K562 (cell line): ENCODE data around the gene SLX4IP. TPM values are rescaled to one million over a fixed set of nuclear protein-coding genes. Genes with fewer than 3 reads are reported as not detected.
A peak's percentile ranks its signal among the peaks of the same experiment; 100 is the strongest.

Experiments used
- ATAC-seq: fragments of 200-7000 bp; cut with Tn5 transposase; 3 replicates; pipeline ENCODE4 v1.9.1; 2020; ENCODE audit warnings: moderate library complexity
- BruUV-seq: library from RNA; stranded (reverse); fragments of 400-500 nt; replicated peaks from 2 replicates; lab custom pipeline; 2021; lab: Mats Ljungman, UMichigan
- CTCF ChIA-PET: fragments of 300-600 bp; formaldehyde crosslinking; extraction: SDS; loops from one replicate; lab custom pipeline; 2021; ENCODE audit warnings: low intra/inter-chr PET ratio; lab: Yijun Ruan, JAX
- POLR2A ChIA-PET: fragments of 300-600, 350-650 bp; sonication (Branson Sonifier 250); formaldehyde crosslinking; extraction: SDS; loops from one replicate; lab custom pipeline; 2021; ENCODE audit warnings: antibody characterized with exemption, inconsistent platforms; lab: Yijun Ruan, JAX
- DNase-seq, 4 experiments: peaks; one replicate each; pipeline versions ENCODE4 v3.0.0 to v3.0.0-alpha.2; 2011 to 2018; ENCODE audit warnings: low spot score in 3 of 4, mixed read lengths in 3 of 4; ENCODE audit errors: extremely low read depth in 1 of 4
- FAIRE-seq: peaks from 2 replicates; lab custom pipeline; 2011; peaks lifted over from hg19 to GRCh38; lab: Jason Lieb, UNC
- H2AFZ ChIP-seq: 2 replicates; pipeline ENCODE4 v1.6.0; 2011; ENCODE audit warnings: low read depth, low read length, control low read depth, inconsistent platforms
- H3K27ac ChIP-seq: fragments of 200-600 bp; 3 replicates; pipeline ENCODE4 v1.8.0; 2011; ENCODE audit warnings: low read depth, mild to moderate bottlenecking, control low read depth, inconsistent platforms, low read length, moderate library complexity, mixed read lengths; ENCODE audit errors: extremely low read depth
- H3K27me3 ChIP-seq, 2 experiments: fragments of 300-600 bp in 1 of 2; 2 replicates in 1 of 2; 3 replicates in 1 of 2; pipeline versions ENCODE4 v1.6.0 to v1.8.0; 2011; ENCODE audit warnings: inconsistent platforms in 2 of 2, low read length in 2 of 2, mild to moderate bottlenecking in 1 of 2, mixed read lengths in 1 of 2, moderate library complexity in 1 of 2; ENCODE audit not compliant: control insufficient read depth in 2 of 2, insufficient read depth in 2 of 2
- H3K36me3 ChIP-seq: fragments of 300-600 bp; 3 replicates; pipeline ENCODE4 v1.8.0; 2011; ENCODE audit warnings: mild to moderate bottlenecking, low read length, inconsistent platforms; ENCODE audit not compliant: control insufficient read depth, insufficient read depth
- H3K4me1 ChIP-seq, 2 experiments: fragments of 200-600 bp in 1 of 2; replicated peaks in 1 of 2; 2 replicates in 1 of 2; 3 replicates in 1 of 2; pipeline versions ENCODE4 v1.5.1 to v1.8.0; 2011; ENCODE audit warnings: inconsistent platforms in 2 of 2, low read length in 2 of 2, mild to moderate bottlenecking in 1 of 2, mixed read lengths in 1 of 2, moderate library complexity in 1 of 2; ENCODE audit not compliant: control insufficient read depth in 2 of 2, insufficient read depth in 2 of 2
- H3K4me2 ChIP-seq: 2 replicates; pipeline ENCODE4 v1.6.1; 2011; ENCODE audit warnings: low read length, control low read depth, inconsistent platforms, mixed read lengths; ENCODE audit not compliant: insufficient read depth
- H3K4me3 ChIP-seq: fragments of 200-600 bp; sonication (generic), shearing (Covaris generic); 2 replicates; pipeline ENCODE4 v1.5.1; 2016; ENCODE audit warnings: control low read depth, inconsistent platforms
- H3K79me2 ChIP-seq: fragments of 200-600 bp; 3 replicates; pipeline ENCODE4 v1.8.0; 2011; ENCODE audit warnings: low read length, inconsistent platforms; ENCODE audit not compliant: control insufficient read depth, insufficient read depth
- H3K9ac ChIP-seq, 2 experiments: 2 replicates each; pipeline versions ENCODE4 v1.6.0 to v1.6.1; 2011; ENCODE audit warnings: low read depth in 2 of 2, low read length in 2 of 2, control low read depth in 1 of 2, inconsistent platforms in 1 of 2, mild to moderate bottlenecking in 1 of 2, mixed read lengths in 1 of 2; ENCODE audit not compliant: insufficient read depth in 1 of 2
- H3K9me1 ChIP-seq: one replicate; pipeline ENCODE4 v1.6.0; 2011; ENCODE audit warnings: inconsistent platforms, mild to moderate bottlenecking, low read length, moderate library complexity; ENCODE audit not compliant: control insufficient read depth, insufficient read depth
- H3K9me3 ChIP-seq: replicated peaks from 2 replicates; pipeline ENCODE4 v1.5.1; 2011; ENCODE audit warnings: low read depth, low read length, inconsistent platforms; ENCODE audit not compliant: control insufficient read depth, insufficient read depth
- H4K20me1 ChIP-seq: replicated peaks from 2 replicates; pipeline ENCODE4 v1.6.1; 2011; ENCODE audit warnings: low read length, inconsistent platforms, mixed read lengths; ENCODE audit not compliant: control insufficient read depth, insufficient read depth
- ARID1B ChIP-seq: fragments of 450-650 bp; IDR thresholded peaks from 2 replicates; pipeline ENCODE4 v1.6.1; 2016; ENCODE audit warnings: antibody characterized with exemption, mild to moderate bottlenecking, inconsistent platforms
- ARID3A ChIP-seq: IDR thresholded peaks from 2 replicates; pipeline ENCODE4 v1.6.1; 2012; ENCODE audit warnings: low read depth, low read length, improper control_type of control experiment, borderline replicate concordance
- DPF2 ChIP-seq: fragments of 450-650 bp; IDR thresholded peaks from 2 replicates; pipeline ENCODE4 v1.6.1; 2016
- EP300 ChIP-seq: IDR thresholded peaks from 2 replicates; pipeline ENCODE4 v1.6.1; 2012; ENCODE audit warnings: low read length, improper control_type of control experiment
- GATA2 ChIP-seq: sonication (generic); formaldehyde crosslinking; IDR thresholded peaks from 2 replicates; pipeline ENCODE4 v1.4.0; 2020; ENCODE audit warnings: mild to moderate bottlenecking, missing genetic modification reagents
- HNRNPUL1 ChIP-seq: fragments of 200-400 bp; formaldehyde crosslinking; IDR thresholded peaks from 2 replicates; pipeline ENCODE4 v1.6.1; 2017; ENCODE audit warnings: low read length
- MEF2A ChIP-seq: IDR thresholded peaks from 2 replicates; pipeline ENCODE4 v1.6.1; 2011; ENCODE audit warnings: low read depth, mild to moderate bottlenecking, low read length, moderate library complexity; ENCODE audit not compliant: control insufficient read depth
- PCBP2 ChIP-seq: fragments of 200-400 bp; formaldehyde crosslinking; IDR thresholded peaks from 2 replicates; pipeline ENCODE4 v1.6.1; 2018; ENCODE audit warnings: low read length, low read depth, mild to moderate bottlenecking, moderate library complexity; ENCODE audit not compliant: poor library complexity, severe bottlenecking
- PRPF4 ChIP-seq: fragments of 200-400 bp; formaldehyde crosslinking; IDR thresholded peaks from one replicate; pipeline ENCODE4 v1.6.1; 2017; ENCODE audit warnings: low read length, low read depth, mild to moderate bottlenecking; ENCODE audit not compliant: insufficient read depth, poor library complexity, severe bottlenecking
- PTBP1 ChIP-seq: fragments of 200-400 bp; formaldehyde crosslinking; IDR thresholded peaks from 2 replicates; pipeline ENCODE4 v1.6.1; 2017; ENCODE audit warnings: low read depth, low read length
- PURB ChIP-seq: sonication (generic); formaldehyde crosslinking; IDR thresholded peaks from 2 replicates; pipeline ENCODE4 v1.9.0; 2021; ENCODE audit warnings: low read depth, mild to moderate bottlenecking, missing genetic modification reagents
- RCOR1 ChIP-seq, 2 experiments: IDR thresholded peaks; 2 replicates each; pipeline ENCODE4 v1.6.1; 2012; ENCODE audit warnings: low read depth in 2 of 2, low read length in 2 of 2, borderline replicate concordance in 1 of 2, improper control_type of control experiment in 1 of 2
- SMARCE1 ChIP-seq: fragments of 450-650 bp; IDR thresholded peaks from 2 replicates; pipeline ENCODE4 v1.7.1; 2016; ENCODE audit warnings: mild to moderate bottlenecking
- VEZF1 ChIP-seq: fragments of 200-800 bp; sonication (Bioruptor generic); IDR thresholded peaks from 2 replicates; pipeline ENCODE4 v1.6.1; 2017; ENCODE audit warnings: missing genetic modification characterization, missing compliant biosample characterization
- ZNF57 ChIP-seq: fragments of 450-650 bp; formaldehyde crosslinking; IDR thresholded peaks from 2 replicates; pipeline ENCODE4 v1.4.0; 2020; ENCODE audit warnings: mild to moderate bottlenecking, moderate library complexity
- ZNF830 ChIP-seq: fragments of 250-450 bp; sonication (Bioruptor Pico); IDR thresholded peaks from 2 replicates; pipeline ENCODE4 v1.5.0; 2021; ENCODE audit warnings: mild to moderate bottlenecking
- WGBS: fragments of 100-300 bp; shearing (Covaris generic); methylation state at CpG from one replicate; pipeline ENCODE4 v1.1.6; 2016; ENCODE audit warnings: low coverage, mixed read lengths; ENCODE audit not compliant: insufficient coverage; ENCODE audit errors: missing lambda C conversion rate; 5-methylcytosine and 5-hydroxymethylcytosine counted together
- in situ Hi-C: fragments of 300-500 bp; cut with MboI; formaldehyde crosslinking; loops from 4 replicates; pipeline ENCODE4 v1.15.0; 2018; ENCODE audit warnings: inconsistent platforms, mixed read lengths
- intact Hi-C: fragments of 100-400 bp; cut with micrococcal nuclease; formaldehyde crosslinking; loops from 2 replicates; pipeline ENCODE4 v1.14.2; 2022
- polyA plus RNA-seq, 8 experiments: library from polyadenylated mRNA; depleted of rRNA in 4 of 8; stranded (reverse) in 5 of 8; unstranded in 3 of 8; fragments of >200 nt; fragmentation: Nextera tagmentation in 2 of 8; fragmentation: Illumina TruSeq in 1 of 8; extraction: Ambion mirVana in 2 of 8; extraction: Trizol in 1 of 8; gene quantifications; 2 replicates each; pipeline versions ENCODE4 v1.2.1 to v1.2.3, GENCODE V29; 2011 to 2014; ENCODE audit warnings: inconsistent platforms in 1 of 8, missing spikeins in 1 of 8
- total RNA-seq, 7 experiments: library from RNA; depleted of rRNA in 6 of 7; stranded (reverse); fragments of >200 nt in 6 of 7; fragmentation: Illumina TruSeq in 2 of 7; extraction: Trizol in 2 of 7; gene quantifications; 2 replicates each; pipeline versions ENCODE4 v1.2.1 to v1.2.3, GENCODE V29; 2011 to 2021; ENCODE audit warnings: low replicate concordance in 1 of 7
- TF ChIP-seq, protein P1 (sequence below): fragments of 250-450 bp; sonication (Bioruptor Pico); IDR thresholded peaks from 2 replicates; pipeline ENCODE4 v1.5.0; 2021; ENCODE audit warnings: mild to moderate bottlenecking, moderate library complexity

Gene SLX4IP
- total and polyA plus RNA-seq, 9 of the 15 experiments (the other 6 are each of a cell fraction or from before 2014, with no cell fraction given) = 1.5 to 5.9 (median 3.5) TPM

GRCh38 chr20:10501402-10501801 lies 66.3 kb downstream of the SLX4IP start:
- TF ChIP-seq VEZF1 (CRISPR knock-in tag) (0 out of 2 replicates have a peak, but pooled peaks have one; percentile 14), ZNF57 (no peak), RCOR1 (IDR thresholded peaks at IDR 0.05; ENCODE audit: borderline replicate concordance in 1 of 2, low read depth in 2 of 2, low read length in 2 of 2) (no peak), ZNF830 (no peak), PCBP2 (no peak), DPF2 (0 out of 2 replicates have a peak, but pooled peaks have one; percentile 18), GATA2 (no peak), ARID3A (no peak), PTBP1 (no peak), PURB (CRISPR knock-in tag) (no peak), PRPF4 (no peak), ARID1B (peak; percentile 31), EP300 (peak; percentile 23; the same call in 1 of the 2 replicates), SMARCE1 (0 out of 2 replicates have a peak, but pooled peaks have one; percentile 25), HNRNPUL1 (no peak), MEF2A (0 out of 2 replicates have a peak, but pooled peaks have one; percentile 16)
- TF ChIP-seq, protein P1, sequence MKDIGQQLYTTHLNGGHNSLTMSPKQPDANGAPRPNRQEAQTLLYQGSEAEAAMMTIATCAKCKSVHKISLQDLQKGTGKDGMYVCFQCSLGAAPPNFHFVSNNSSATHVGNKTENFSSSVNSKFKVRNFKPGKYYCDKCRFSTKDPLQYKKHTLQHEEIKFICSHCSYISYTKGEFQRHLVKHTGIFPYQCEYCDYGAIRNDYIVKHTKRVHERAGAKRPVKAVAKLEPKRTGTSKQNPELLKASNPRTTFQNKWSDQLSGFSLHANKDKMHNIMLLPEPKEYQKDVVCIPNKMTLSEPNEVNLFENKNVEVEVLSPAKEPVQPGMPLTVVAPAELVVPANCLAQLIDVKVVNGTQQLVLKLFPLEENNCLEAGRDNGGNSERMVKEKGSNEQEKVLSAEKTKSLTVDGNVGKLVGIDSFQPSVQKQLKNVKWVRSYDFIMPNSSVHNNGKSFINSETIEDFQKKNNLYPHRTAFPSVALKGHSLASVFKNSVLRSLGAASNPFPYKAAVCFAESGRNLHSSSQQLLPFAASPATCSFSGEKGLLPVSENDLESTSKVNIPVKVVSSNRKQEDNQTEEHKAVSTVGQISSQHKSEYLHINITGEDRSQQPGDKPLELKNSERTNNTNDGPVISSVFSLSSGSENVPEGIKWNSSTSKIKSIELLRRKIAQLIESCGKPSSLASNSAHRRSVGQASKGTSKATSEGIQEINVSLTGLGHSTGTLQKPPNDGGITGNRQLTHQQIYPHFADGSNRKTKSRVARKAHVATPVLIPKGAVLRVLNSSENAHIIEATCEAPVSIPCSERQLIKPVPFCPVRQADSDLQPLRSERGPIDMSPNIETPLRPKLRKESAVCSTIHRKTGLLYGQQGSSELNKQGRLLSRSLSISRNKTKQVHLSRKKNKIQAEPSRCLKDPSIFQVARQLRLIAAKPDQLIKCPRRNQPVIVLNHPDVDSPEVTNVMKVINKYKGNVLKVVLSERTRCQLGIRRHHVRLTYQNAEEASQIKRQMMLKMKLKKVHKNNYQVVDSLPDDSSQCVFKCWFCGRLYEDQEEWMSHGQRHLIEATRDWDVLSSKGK = no peak
- FAIRE-seq (peak; percentile 63), ATAC-seq (peak; percentile 66), DNase-seq (peak in 3 of 4 experiments; percentile 10 to 59 (median 29))
- Histone ChIP-seq H3K79me2 (peaks cover 5% of the 10 kb centered on the region; the same call in 1 of the 3 replicates), H3K9me1 (no peaks in the 10 kb centered on the region), H3K36me3 (no peaks in the 10 kb centered on the region), H3K4me3 (0 out of 2 replicates have a peak overlapping the region, but pooled peaks have one; percentile 24), H4K20me1 (no peaks in the 10 kb centered on the region), H3K9me3 (no peaks in the 10 kb centered on the region), H3K9ac (peak overlapping the region; percentile 53 to 75; a peak in 3 of 4 replicates), H3K4me1 (peaks cover 4 to 28% of the 10 kb centered on the region in 2 experiments; a peak in 4 of 5 replicates), H2AFZ (peak overlapping the region; percentile 81), H3K27ac (peak overlapping the region; percentile 74; the same call in 2 of the 3 replicates), H3K27me3 (no peaks in the 10 kb centered on the region), H3K4me2 (peak overlapping the region; percentile 75)
- POLR2A ChIA-PET = no interaction called here
- in situ Hi-C loops (no loop called here), intact Hi-C loops (no loop called here)
- WGBS = 6% methylated on average over 4 of the region's 4 CpGs
- TSS peak; percentile 54 for BruUV-seq
- CTCF ChIA-PET = no interaction called here
